Measurements from ENCODE around the gene HSPB7. TPM values are rescaled to one million over a fixed set of nuclear protein-coding genes. Genes with fewer than 3 reads are reported as not detected.
A peak's percentile ranks its signal among the peaks of the same experiment; 100 is the strongest.

HSPB7 gene
- total RNA-seq, 1 experiment from 2014 or later: 0.11 TPM

DNA sequence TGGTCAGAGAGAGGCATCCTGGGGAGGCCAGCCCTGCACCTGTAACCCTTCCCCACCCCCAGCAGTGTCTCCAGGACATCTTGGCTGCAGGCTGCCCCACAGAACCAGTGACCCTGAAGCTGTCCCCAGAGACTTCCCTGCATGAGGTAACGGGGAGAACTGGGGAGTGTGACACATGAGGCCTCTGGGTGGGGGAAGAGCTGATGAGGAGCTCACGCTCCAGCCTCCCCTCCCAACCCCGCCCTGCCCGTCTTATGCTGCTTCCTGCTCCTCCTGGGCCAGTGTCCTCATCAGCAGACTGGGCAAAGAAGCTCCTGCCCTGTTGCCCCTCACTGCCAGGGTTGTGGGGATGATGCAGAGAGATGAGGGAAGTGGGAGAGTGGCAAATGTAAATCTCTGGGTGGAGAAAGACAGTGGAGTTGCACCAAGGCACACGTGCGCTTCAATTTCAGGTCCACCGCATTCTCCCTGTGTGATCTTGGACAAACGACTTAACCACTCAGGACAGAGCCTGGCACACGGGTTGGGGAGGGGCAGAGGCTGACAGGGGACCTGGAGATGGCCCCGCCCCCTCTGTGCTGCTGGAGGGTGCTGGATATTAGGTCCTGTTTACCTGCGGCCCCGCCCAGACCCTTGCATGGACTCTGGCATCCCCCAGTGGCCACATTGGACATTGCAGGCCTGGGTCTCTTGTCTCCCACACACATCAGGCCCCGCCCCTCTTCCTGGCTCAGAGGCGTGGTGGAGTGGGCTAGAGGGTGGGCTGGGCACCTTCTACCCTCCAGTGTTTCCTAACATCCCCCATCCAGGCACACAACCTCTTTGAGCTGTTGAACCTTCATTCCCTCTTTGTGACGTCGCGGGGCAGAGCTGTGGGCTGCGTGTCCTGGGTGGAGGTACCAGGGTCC lies 38.0 kb upstream of the HSPB7 start (continued):
- TF ChIP-seq, protein P1, sequence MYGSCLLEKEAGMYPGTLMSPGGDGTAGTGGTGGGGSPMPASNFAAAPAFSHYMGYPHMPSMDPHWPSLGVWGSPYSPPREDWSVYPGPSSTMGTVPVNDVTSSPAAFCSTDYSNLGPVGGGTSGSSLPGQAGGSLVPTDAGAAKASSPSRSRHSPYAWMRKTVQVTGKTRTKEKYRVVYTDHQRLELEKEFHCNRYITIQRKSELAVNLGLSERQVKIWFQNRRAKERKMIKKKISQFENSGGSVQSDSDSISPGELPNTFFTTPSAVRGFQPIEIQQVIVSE (CRISPR knock-in tag; IDR thresholded peaks at IDR 0.05; ENCODE audit: borderline replicate concordance): no peak
- TF ChIP-seq FOXK1 (CRISPR knock-in tag; IDR thresholded peaks at IDR 0.05): peak; percentile 59; the same call in 1 of the 2 replicates
- TF ChIP-seq, protein P2, sequence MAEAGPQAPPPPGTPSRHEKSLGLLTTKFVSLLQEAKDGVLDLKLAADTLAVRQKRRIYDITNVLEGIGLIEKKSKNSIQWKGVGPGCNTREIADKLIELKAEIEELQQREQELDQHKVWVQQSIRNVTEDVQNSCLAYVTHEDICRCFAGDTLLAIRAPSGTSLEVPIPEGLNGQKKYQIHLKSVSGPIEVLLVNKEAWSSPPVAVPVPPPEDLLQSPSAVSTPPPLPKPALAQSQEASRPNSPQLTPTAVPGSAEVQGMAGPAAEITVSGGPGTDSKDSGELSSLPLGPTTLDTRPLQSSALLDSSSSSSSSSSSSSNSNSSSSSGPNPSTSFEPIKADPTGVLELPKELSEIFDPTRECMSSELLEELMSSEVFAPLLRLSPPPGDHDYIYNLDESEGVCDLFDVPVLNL (CRISPR knock-in tag; IDR thresholded peaks at IDR 0.05; ENCODE audit: borderline replicate concordance, low read depth): no peak

DNA sequence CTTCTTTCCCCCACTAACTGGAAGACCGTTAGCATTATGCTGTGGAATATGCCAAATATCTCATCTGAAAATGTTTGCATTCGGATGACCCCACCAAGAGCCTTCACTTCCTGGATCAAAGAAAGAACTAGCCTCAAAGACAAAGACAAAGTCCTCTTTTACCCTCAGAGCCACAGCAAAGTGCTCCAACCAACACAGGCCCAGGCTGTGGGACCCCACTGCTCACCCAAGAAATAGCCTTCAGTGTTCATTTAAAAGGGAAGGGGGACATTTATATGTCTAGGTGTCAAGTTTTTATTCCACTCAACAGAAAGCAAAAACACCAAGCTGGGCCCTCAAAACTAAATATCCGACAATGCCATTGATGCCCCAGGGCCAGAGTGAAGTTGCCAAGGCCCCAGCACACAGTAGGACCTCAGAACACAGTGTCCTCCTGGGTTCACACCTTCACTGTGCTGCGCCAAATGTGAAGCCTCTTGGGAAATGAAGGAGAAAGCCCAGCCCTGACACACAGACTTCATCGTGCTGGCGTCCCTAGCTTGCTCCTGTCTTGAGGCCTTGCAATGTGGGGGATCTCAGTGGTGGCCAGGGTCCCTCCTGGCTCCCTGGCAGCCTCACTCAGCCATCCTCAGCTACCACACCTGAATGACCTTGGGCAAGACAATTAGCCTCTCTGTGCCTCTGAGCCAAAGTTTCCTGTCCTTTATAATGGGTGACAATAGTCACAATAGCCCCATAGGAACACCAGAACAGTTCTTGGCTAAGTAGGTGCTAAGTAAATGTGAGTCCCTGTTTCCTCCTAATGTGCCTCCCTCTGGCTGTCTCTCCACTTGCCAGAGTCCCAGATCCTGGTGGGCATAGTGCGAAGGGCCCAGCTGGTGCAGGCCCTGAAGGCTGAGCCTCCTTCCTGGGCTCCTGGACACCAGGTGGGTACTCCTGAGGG lies 37.0 kb upstream of the HSPB7 start:
- no peaks in the 10 kb centered on the region for H3K27me3 Mint-ChIP-seq (ENCODE audit: low read depth)
- ChIA-PET POLR2A (no interaction called here), CTCF (interaction anchor here (0.7 to 2.5 kb wide), 23 partner anchors 8 to 263 kb away, joined by 3 to 16 read pairs (median 5); partner anchors contain the start of genes FAM131C, HSPB7 and SRARP)
- TF ChIP-seq ZNF121 (CRISPR knock-in tag; IDR thresholded peaks at IDR 0.05): 0 out of 2 replicates have a peak, but pooled peaks have one; percentile 26
- no peak for TF ChIP-seq MYBL2 (CRISPR knock-in tag; IDR thresholded peaks at IDR 0.05)
- ATAC-seq: no peak
- peaks cover 12% of the 10 kb centered on the region for H3K4me1 Mint-ChIP-seq
- H3K4me3 Mint-ChIP-seq: no peak overlapping the region
- H3K9me3 Mint-ChIP-seq: no peaks in the 10 kb centered on the region
- no peak for DNase-seq (ENCODE audit: low spot score)
- H3K36me3 Mint-ChIP-seq: no peaks in the 10 kb centered on the region
- H3K27ac Mint-ChIP-seq: no peak overlapping the region

DNA sequence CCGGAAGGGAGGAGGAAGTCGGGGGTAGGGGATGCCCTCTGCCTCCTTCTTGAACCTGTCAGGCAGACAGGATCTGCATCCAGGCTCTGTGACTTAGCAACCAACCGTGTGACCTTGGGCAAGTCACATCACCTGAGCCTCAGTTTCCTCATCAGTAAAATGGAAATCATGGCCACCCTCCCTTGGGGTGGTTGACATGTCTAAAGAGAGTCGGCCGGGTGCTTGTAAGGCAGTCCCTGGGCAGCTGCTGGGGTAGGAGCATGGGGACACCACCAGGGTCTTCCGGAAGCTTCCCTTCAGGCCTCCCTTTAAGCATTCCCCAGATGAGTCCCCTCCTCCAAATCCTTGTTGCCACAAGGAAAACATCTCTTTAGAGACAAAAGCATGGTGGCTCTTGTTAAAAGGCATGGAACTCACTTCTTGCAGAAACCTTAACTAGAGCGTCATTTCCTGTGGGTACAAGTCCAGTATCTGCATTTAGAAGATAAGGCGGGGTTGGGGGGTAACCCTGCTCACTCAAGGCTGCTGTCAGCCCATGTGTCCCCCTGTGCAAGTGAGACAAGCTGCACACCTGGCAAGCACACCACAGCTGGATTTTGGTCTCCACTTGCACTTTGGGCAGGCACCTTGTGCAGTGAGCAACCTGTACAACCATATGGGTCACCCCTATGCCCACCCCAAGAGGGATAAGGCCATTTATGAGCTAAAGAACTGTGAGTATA lies 36.1 kb upstream of the HSPB7 start:
- no peaks in the 10 kb centered on the region for H3K36me3 Mint-ChIP-seq
- POLR2A ChIA-PET: no interaction called here
- CTCF ChIA-PET: interaction anchor here (1.0 to 2.5 kb wide), 4 partner anchors 12 to 78 kb away, joined by 3 to 13 read pairs (median 6); partner anchors contain the start of gene ZBTB17
- H3K4me3 Mint-ChIP-seq: no peak overlapping the region
- H3K27me3 Mint-ChIP-seq (ENCODE audit: low read depth): no peaks in the 10 kb centered on the region; the same call in 1 of the 2 replicates
- H3K9me3 Mint-ChIP-seq: no peaks in the 10 kb centered on the region
- H3K27ac Mint-ChIP-seq: no peak overlapping the region
- no peak for DNase-seq (ENCODE audit: low spot score)
- no peak for ATAC-seq
- peaks cover 19% of the 10 kb centered on the region for H3K4me1 Mint-ChIP-seq
- TF ChIP-seq, protein P1 (CRISPR knock-in tag; IDR thresholded peaks at IDR 0.05; ENCODE audit: borderline replicate concordance): no peak
- TF ChIP-seq TEAD1 (CRISPR knock-in tag; IDR thresholded peaks at IDR 0.05): no peak
- TF ChIP-seq, protein P3, sequence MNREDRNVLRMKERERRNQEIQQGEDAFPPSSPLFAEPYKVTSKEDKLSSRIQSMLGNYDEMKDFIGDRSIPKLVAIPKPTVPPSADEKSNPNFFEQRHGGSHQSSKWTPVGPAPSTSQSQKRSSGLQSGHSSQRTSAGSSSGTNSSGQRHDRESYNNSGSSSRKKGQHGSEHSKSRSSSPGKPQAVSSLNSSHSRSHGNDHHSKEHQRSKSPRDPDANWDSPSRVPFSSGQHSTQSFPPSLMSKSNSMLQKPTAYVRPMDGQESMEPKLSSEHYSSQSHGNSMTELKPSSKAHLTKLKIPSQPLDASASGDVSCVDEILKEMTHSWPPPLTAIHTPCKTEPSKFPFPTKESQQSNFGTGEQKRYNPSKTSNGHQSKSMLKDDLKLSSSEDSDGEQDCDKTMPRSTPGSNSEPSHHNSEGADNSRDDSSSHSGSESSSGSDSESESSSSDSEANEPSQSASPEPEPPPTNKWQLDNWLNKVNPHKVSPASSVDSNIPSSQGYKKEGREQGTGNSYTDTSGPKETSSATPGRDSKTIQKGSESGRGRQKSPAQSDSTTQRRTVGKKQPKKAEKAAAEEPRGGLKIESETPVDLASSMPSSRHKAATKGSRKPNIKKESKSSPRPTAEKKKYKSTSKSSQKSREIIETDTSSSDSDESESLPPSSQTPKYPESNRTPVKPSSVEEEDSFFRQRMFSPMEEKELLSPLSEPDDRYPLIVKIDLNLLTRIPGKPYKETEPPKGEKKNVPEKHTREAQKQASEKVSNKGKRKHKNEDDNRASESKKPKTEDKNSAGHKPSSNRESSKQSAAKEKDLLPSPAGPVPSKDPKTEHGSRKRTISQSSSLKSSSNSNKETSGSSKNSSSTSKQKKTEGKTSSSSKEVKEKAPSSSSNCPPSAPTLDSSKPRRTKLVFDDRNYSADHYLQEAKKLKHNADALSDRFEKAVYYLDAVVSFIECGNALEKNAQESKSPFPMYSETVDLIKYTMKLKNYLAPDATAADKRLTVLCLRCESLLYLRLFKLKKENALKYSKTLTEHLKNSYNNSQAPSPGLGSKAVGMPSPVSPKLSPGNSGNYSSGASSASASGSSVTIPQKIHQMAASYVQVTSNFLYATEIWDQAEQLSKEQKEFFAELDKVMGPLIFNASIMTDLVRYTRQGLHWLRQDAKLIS (CRISPR knock-in tag; IDR thresholded peaks at IDR 0.05; ENCODE audit: borderline replicate concordance): no peak
- no peak for TF ChIP-seq SOX15 (CRISPR knock-in tag; IDR thresholded peaks at IDR 0.05)
- TF ChIP-seq, protein P4, sequence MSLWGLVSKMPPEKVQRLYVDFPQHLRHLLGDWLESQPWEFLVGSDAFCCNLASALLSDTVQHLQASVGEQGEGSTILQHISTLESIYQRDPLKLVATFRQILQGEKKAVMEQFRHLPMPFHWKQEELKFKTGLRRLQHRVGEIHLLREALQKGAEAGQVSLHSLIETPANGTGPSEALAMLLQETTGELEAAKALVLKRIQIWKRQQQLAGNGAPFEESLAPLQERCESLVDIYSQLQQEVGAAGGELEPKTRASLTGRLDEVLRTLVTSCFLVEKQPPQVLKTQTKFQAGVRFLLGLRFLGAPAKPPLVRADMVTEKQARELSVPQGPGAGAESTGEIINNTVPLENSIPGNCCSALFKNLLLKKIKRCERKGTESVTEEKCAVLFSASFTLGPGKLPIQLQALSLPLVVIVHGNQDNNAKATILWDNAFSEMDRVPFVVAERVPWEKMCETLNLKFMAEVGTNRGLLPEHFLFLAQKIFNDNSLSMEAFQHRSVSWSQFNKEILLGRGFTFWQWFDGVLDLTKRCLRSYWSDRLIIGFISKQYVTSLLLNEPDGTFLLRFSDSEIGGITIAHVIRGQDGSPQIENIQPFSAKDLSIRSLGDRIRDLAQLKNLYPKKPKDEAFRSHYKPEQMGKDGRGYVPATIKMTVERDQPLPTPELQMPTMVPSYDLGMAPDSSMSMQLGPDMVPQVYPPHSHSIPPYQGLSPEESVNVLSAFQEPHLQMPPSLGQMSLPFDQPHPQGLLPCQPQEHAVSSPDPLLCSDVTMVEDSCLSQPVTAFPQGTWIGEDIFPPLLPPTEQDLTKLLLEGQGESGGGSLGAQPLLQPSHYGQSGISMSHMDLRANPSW (CRISPR knock-in tag; conservative IDR thresholded peaks at IDR 0.05; ENCODE audit: low read depth): no peak
- TF ChIP-seq ZNF232 (CRISPR knock-in tag; IDR thresholded peaks at IDR 0.05): no peak
- TF ChIP-seq TEAD4 (CRISPR knock-in tag; IDR thresholded peaks at IDR 0.05): no peak
- TF ChIP-seq, protein P5, sequence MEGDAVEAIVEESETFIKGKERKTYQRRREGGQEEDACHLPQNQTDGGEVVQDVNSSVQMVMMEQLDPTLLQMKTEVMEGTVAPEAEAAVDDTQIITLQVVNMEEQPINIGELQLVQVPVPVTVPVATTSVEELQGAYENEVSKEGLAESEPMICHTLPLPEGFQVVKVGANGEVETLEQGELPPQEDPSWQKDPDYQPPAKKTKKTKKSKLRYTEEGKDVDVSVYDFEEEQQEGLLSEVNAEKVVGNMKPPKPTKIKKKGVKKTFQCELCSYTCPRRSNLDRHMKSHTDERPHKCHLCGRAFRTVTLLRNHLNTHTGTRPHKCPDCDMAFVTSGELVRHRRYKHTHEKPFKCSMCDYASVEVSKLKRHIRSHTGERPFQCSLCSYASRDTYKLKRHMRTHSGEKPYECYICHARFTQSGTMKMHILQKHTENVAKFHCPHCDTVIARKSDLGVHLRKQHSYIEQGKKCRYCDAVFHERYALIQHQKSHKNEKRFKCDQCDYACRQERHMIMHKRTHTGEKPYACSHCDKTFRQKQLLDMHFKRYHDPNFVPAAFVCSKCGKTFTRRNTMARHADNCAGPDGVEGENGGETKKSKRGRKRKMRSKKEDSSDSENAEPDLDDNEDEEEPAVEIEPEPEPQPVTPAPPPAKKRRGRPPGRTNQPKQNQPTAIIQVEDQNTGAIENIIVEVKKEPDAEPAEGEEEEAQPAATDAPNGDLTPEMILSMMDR (IDR thresholded peaks at IDR 0.05): no peak
- TF ChIP-seq MYBL2 (CRISPR knock-in tag; IDR thresholded peaks at IDR 0.05): no peak
- no peak for TF ChIP-seq EMX1 (CRISPR knock-in tag; IDR thresholded peaks at IDR 0.05)
- no peak for TF ChIP-seq SMAD3 (CRISPR knock-in tag; IDR thresholded peaks at IDR 0.05; ENCODE audit: borderline replicate concordance)

All from WTC11 (cell line).